Measurements from ENCODE around the gene NATD1.

GRCh38 chr17:21277332-21277731, 24.1 kb upstream of the NATD1 start:
- TF ChIP-seq CTCF (IDR thresholded peaks at IDR 0.05): no peak
- no peak for TF ChIP-seq EP300 (IDR thresholded peaks at IDR 0.05)
